ENCODE data around the gene CROCC. TPM values are rescaled to one million over a fixed set of nuclear protein-coding genes. Genes with fewer than 3 reads are reported as not detected.
"Not testable (repeated sequence)": the region's sequence is repeated elsewhere in the genome, so short reads cannot be mapped to it uniquely, and the experiment has no call there.

The CROCC gene
- total and polyA plus RNA-seq, 4 donors, result 14.7 to 58.3 (median 43.8) TPM

- Histone ChIP-seq H3K4me3 (ENCODE audit: low read depth, low read length) (no peak overlapping the region), H3K36me3 (ENCODE audit: control insufficient read depth, insufficient read depth, low read length) (peaks cover 60% of the 10 kb centered on the region), H3K4me1 (ENCODE audit: control insufficient read depth, insufficient read depth, low read length) (peaks cover 2% of the 10 kb centered on the region), H3K27ac (ENCODE audit: low read depth, low read length) (no peak overlapping the region), H3K9me3 (ENCODE audit: control insufficient read depth, insufficient read depth, low read length) (no peaks in the 10 kb centered on the region), H3K27me3 (ENCODE audit: control insufficient read depth, insufficient read depth, low read length) (no peaks in the 10 kb centered on the region)
- 98% methylated on average over 18 of the region's 18 CpGs for WGBS (ENCODE audit: insufficient coverage)
- DNase-seq (ENCODE audit: low read depth in 4 of 6, low spot score in 6 of 6), result no peak
Observed at GRCh38 chr1:16954579-16954978, 32.8 kb downstream of the CROCC start.

- no peak for DNase-seq (ENCODE audit: low read depth in 4 of 6, low spot score in 6 of 6)
- 91% methylated on average over 24 of the region's 25 CpGs for WGBS (ENCODE audit: insufficient coverage)
- Histone ChIP-seq H3K4me3 (ENCODE audit: low read depth, low read length) (no peak overlapping the region), H3K36me3 (ENCODE audit: control insufficient read depth, insufficient read depth, low read length) (peaks cover 62% of the 10 kb centered on the region), H3K9me3 (ENCODE audit: control insufficient read depth, insufficient read depth, low read length) (no peaks in the 10 kb centered on the region), H3K4me1 (ENCODE audit: control insufficient read depth, insufficient read depth, low read length) (peaks cover 2% of the 10 kb centered on the region), H3K27me3 (ENCODE audit: control insufficient read depth, insufficient read depth, low read length) (no peaks in the 10 kb centered on the region), H3K27ac (ENCODE audit: low read depth, low read length) (no peak overlapping the region)
Observed at GRCh38 chr1:16955186-16955585, 33.5 kb downstream of the CROCC start.

GRCh38 chr1:16956775-16957174 lies 35.0 kb downstream of the CROCC start:
- DNase-seq (ENCODE audit: low read depth in 4 of 6, low spot score in 6 of 6), result no peak
- Histone ChIP-seq H3K27me3 (ENCODE audit: control insufficient read depth, insufficient read depth, low read length) (no peaks in the 10 kb centered on the region), H3K4me1 (ENCODE audit: control insufficient read depth, insufficient read depth, low read length) (peaks cover 13% of the 10 kb centered on the region), H3K4me3 (ENCODE audit: low read depth, low read length) (no peak overlapping the region), H3K9me3 (ENCODE audit: control insufficient read depth, insufficient read depth, low read length) (no peaks in the 10 kb centered on the region), H3K27ac (ENCODE audit: low read depth, low read length) (no peak overlapping the region), H3K36me3 (ENCODE audit: control insufficient read depth, insufficient read depth, low read length) (peaks cover 58% of the 10 kb centered on the region)
- 94% methylated on average over 8 of the region's 8 CpGs for WGBS (ENCODE audit: insufficient coverage)

GRCh38 chr1:16957731-16958130 lies 36.0 kb downstream of the CROCC start:
- Histone ChIP-seq H3K4me3 (ENCODE audit: low read depth, low read length) (no peak overlapping the region), H3K4me1 (ENCODE audit: control insufficient read depth, insufficient read depth, low read length) (peaks cover 12% of the 10 kb centered on the region), H3K9me3 (ENCODE audit: control insufficient read depth, insufficient read depth, low read length) (no peaks in the 10 kb centered on the region), H3K27me3 (ENCODE audit: control insufficient read depth, insufficient read depth, low read length) (no peaks in the 10 kb centered on the region), H3K27ac (ENCODE audit: low read depth, low read length) (no peak overlapping the region), H3K36me3 (ENCODE audit: control insufficient read depth, insufficient read depth, low read length) (peaks cover 55% of the 10 kb centered on the region)
- no peak for DNase-seq (ENCODE audit: low read depth in 4 of 6, low spot score in 6 of 6)
- 100% methylated on average over 3 of the region's 8 CpGs for WGBS (ENCODE audit: insufficient coverage)

- 94% methylated on average over 11 of the region's 12 CpGs for WGBS (ENCODE audit: insufficient coverage)
- Histone ChIP-seq H3K4me1 (ENCODE audit: control insufficient read depth, insufficient read depth, low read length) (peaks cover 16% of the 10 kb centered on the region), H3K9me3 (ENCODE audit: control insufficient read depth, insufficient read depth, low read length) (no peaks in the 10 kb centered on the region), H3K27ac (ENCODE audit: low read depth, low read length) (no peak overlapping the region), H3K27me3 (ENCODE audit: control insufficient read depth, insufficient read depth, low read length) (no peaks in the 10 kb centered on the region), H3K4me3 (ENCODE audit: low read depth, low read length) (no peak overlapping the region), H3K36me3 (ENCODE audit: control insufficient read depth, insufficient read depth, low read length) (peaks cover 55% of the 10 kb centered on the region)
- no peak for DNase-seq (ENCODE audit: low read depth in 4 of 6, low spot score in 6 of 6)
Observed at GRCh38 chr1:16958475-16958874, 36.7 kb downstream of the CROCC start.

GRCh38 chr1:16960560-16961296 lies 39.0 kb downstream of the CROCC start:
- H3K4me3 ChIP-seq (ENCODE audit: low read depth, low read length), result peak overlapping the region; percentile 29
- no peaks in the 10 kb centered on the region for H3K27me3 ChIP-seq (ENCODE audit: control insufficient read depth, insufficient read depth, low read length)
- H3K4me1 ChIP-seq (ENCODE audit: control insufficient read depth, insufficient read depth, low read length), result peaks cover 16% of the 10 kb centered on the region
- 5% methylated on average over 48 of the region's 57 CpGs for WGBS (ENCODE audit: insufficient coverage)
- DNase-seq (ENCODE audit: low read depth in 4 of 6, low spot score in 6 of 6), result peak in 4 of 6 donors; percentile 43 to 92 (median 66)
- H3K27ac ChIP-seq (ENCODE audit: low read depth, low read length), result no peak overlapping the region
- H3K36me3 ChIP-seq (ENCODE audit: control insufficient read depth, insufficient read depth, low read length), result peaks cover 46% of the 10 kb centered on the region
- H3K9me3 ChIP-seq (ENCODE audit: control insufficient read depth, insufficient read depth, low read length), result no peaks in the 10 kb centered on the region

GRCh38 chr1:16961297-16962133 lies 39.8 kb downstream of the CROCC start:
- H3K4me1 ChIP-seq (ENCODE audit: control insufficient read depth, insufficient read depth, low read length), result peaks cover 18% of the 10 kb centered on the region
- H3K36me3 ChIP-seq (ENCODE audit: control insufficient read depth, insufficient read depth, low read length), result peaks cover 49% of the 10 kb centered on the region
- WGBS (ENCODE audit: insufficient coverage), result 76% methylated on average over 12 of the region's 14 CpGs
- no peaks in the 10 kb centered on the region for H3K9me3 ChIP-seq (ENCODE audit: control insufficient read depth, insufficient read depth, low read length)
- H3K27me3 ChIP-seq (ENCODE audit: control insufficient read depth, insufficient read depth, low read length), result no peaks in the 10 kb centered on the region
- no peak for DNase-seq (ENCODE audit: low read depth in 4 of 6, low spot score in 6 of 6)
- peak overlapping the region; percentile 24 for H3K4me3 ChIP-seq (ENCODE audit: low read depth, low read length)
- no peak overlapping the region for H3K27ac ChIP-seq (ENCODE audit: low read depth, low read length)

- Histone ChIP-seq H3K4me1 (ENCODE audit: control insufficient read depth, insufficient read depth, low read length) (peaks cover 35% of the 10 kb centered on the region), H3K36me3 (ENCODE audit: control insufficient read depth, insufficient read depth, low read length) (peaks cover 54% of the 10 kb centered on the region)
- WGBS (ENCODE audit: insufficient coverage), result 94% methylated on average over 2 of the region's 4 CpGs
- DNase-seq (ENCODE audit: low read depth in 4 of 6, low spot score in 6 of 6); H3K27me3 ChIP-seq (ENCODE audit: control insufficient read depth, insufficient read depth, low read length); H3K4me3 ChIP-seq (ENCODE audit: low read depth, low read length); H3K9me3 ChIP-seq (ENCODE audit: control insufficient read depth, insufficient read depth, low read length); H3K27ac ChIP-seq (ENCODE audit: low read depth, low read length): not testable (repeated sequence)
Observed at GRCh38 chr1:16964169-16964568, 42.4 kb downstream of the CROCC start.

- DNase-seq (ENCODE audit: low read depth in 4 of 6, low spot score in 6 of 6), result no peak
- H3K36me3 ChIP-seq (ENCODE audit: control insufficient read depth, insufficient read depth, low read length), result peaks cover 62% of the 10 kb centered on the region
- no peak overlapping the region for H3K27ac ChIP-seq (ENCODE audit: low read depth, low read length)
- H3K4me3 ChIP-seq (ENCODE audit: low read depth, low read length), result no peak overlapping the region
- H3K4me1 ChIP-seq (ENCODE audit: control insufficient read depth, insufficient read depth, low read length), result peaks cover 35% of the 10 kb centered on the region
- 96% methylated on average over 11 of the region's 13 CpGs for WGBS (ENCODE audit: insufficient coverage)
- no peaks in the 10 kb centered on the region for H3K9me3 ChIP-seq (ENCODE audit: control insufficient read depth, insufficient read depth, low read length)
- H3K27me3 ChIP-seq (ENCODE audit: control insufficient read depth, insufficient read depth, low read length), result no peaks in the 10 kb centered on the region
Observed at GRCh38 chr1:16965486-16966067, 43.8 kb downstream of the CROCC start.
